Cardiac fibroblast (primary cell): ENCODE data around the gene GALK1.

Experiments used
- DNase-seq, 2 donors: peaks; one replicate each; pipeline versions ENCODE4 v3.0.0 to v3.0.0-alpha.2; 2010; ENCODE audit warnings: low read depth in 2 of 2
- H3K4me3 ChIP-seq, 2 donors: replicated peaks in 1 of 2; 1 replicate in 1 of 2; 2 replicates in 1 of 2; pipeline ENCODE4 v1.5.1; 2011; ENCODE audit warnings: low read depth in 2 of 2, low read length in 2 of 2, mild to moderate bottlenecking in 2 of 2, moderate library complexity in 1 of 2
- TF ChIP-seq, protein P1 (sequence below): IDR thresholded peaks from one replicate; pipeline ENCODE4 v1.5.1; 2011; ENCODE audit warnings: low read depth, mild to moderate bottlenecking, low read length, inconsistent platforms

GALK1 gene

DNA sequence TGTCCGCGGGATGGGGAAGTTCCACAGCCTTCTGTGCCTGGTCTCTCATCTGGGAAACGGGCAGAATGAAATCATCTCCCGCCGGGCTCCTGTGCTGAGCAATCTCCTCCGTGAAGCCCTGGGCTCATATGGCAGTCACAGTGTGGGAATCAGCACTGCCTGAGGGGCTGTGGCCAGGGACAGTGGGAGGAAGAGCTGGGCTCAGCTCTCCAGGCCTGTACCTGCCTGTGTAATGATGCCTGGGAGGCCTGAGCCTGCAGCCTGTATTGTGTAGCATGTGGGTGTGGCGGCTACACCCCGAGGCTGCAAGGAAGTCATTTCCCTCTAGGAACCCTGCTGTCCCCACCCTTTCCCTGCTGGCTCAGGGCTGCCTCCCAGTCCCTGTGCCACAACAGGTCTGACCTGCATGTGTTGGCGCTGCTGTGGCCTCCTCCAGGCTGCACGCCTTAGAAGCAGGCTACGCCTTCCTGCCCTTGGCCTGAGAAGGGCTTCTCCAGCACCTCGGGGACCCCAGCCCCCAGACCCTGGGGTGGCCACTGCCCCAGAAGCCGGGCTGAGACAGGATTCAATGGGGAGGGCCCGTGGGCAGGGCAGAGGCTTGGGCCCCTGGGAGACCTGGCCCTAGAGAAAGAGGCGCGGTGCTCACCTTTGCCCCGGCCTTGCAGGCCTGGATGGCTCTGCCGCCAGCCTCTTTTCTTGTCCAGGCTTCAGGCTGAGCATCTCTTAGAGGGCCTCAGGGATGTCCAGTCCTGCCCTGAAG lies 41.6 kb downstream of the GALK1 start:
- no peak for DNase-seq
- TF ChIP-seq, protein P1, sequence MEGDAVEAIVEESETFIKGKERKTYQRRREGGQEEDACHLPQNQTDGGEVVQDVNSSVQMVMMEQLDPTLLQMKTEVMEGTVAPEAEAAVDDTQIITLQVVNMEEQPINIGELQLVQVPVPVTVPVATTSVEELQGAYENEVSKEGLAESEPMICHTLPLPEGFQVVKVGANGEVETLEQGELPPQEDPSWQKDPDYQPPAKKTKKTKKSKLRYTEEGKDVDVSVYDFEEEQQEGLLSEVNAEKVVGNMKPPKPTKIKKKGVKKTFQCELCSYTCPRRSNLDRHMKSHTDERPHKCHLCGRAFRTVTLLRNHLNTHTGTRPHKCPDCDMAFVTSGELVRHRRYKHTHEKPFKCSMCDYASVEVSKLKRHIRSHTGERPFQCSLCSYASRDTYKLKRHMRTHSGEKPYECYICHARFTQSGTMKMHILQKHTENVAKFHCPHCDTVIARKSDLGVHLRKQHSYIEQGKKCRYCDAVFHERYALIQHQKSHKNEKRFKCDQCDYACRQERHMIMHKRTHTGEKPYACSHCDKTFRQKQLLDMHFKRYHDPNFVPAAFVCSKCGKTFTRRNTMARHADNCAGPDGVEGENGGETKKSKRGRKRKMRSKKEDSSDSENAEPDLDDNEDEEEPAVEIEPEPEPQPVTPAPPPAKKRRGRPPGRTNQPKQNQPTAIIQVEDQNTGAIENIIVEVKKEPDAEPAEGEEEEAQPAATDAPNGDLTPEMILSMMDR, result no peak
- no peak overlapping the region for H3K4me3 ChIP-seq

DNA sequence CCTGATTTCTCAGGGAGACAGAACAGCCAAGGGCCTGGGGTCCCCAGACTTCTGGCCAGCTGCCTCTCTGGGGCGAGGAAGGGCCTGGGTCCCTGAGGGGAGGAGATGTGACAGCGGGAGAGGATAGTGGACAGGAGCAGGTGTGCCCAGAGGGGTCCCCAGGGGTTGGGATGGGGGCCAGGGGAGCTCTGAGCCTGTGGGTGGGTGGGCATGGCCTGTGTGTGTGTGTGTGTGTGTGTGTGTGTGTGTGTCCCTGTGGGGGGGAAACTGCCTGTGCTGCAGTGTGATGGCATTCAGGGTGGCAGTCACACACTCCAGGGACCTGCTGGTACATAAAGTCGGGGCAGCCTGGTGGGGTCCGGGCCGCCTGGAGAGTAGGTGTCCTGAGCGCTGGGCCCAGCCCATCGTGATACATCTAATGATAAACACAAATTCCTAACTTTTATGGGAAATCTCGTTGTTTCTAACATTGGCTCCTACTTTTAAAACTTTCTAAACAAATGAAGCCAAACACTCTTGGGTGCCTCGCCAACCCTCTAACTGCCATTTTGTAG lies 42.4 kb downstream of the GALK1 start:
- TF ChIP-seq, protein P1, result no peak
- H3K4me3 ChIP-seq, result no peak overlapping the region
- DNase-seq, result no peak

DNA sequence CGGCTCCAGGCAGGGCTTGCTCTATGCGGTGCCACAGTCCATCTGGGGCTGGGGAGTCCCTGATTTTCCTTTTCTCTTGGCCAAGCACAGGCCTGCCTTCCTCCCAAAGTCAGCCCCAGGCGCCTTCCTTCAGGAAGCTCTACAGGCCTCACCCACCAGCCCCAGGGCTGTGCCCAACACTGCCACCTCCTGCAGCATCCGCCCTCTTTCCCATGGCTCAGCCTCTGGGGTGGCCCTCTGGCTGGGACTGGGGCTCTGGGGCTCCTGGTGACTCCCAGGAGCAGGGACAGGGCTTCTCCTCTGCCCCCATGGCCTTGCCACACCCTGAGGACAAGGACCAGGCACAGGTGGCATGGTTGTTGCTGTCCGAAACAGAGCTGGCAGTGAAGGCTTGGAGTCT lies 42.9 kb downstream of the GALK1 start:
- TF ChIP-seq, protein P1, result no peak
- H3K4me3 ChIP-seq, result no peak overlapping the region
- DNase-seq, result no peak

DNA sequence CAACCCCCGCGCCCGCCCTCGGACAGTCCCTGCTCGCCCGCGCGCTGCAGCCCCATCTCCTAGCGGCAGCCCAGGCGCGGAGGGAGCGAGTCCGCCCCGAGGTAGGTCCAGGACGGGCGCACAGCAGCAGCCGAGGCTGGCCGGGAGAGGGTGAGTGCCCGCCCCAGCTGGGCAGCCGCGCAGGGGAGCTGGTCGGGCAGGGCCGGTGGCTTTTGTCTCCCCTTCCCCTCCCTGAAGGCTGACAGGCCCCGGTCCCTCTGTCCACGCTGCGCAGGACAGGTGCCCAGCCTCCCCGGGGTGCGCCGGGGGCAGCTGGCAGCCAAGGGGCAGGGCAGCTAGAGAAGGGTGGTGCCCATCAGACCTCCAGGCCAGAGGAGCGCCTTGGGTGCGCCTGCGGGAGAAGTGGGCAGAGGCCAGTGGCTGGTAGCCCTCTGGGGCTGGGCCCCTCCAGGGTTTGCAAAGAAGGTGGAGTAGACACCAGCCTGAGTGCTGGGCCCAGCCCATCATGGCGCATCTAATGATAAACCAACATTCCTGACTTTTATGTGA lies 43.5 kb downstream of the GALK1 start:
- TF ChIP-seq, protein P1, result no peak
- DNase-seq, result no peak
- H3K4me3 ChIP-seq, result no peak overlapping the region

DNA sequence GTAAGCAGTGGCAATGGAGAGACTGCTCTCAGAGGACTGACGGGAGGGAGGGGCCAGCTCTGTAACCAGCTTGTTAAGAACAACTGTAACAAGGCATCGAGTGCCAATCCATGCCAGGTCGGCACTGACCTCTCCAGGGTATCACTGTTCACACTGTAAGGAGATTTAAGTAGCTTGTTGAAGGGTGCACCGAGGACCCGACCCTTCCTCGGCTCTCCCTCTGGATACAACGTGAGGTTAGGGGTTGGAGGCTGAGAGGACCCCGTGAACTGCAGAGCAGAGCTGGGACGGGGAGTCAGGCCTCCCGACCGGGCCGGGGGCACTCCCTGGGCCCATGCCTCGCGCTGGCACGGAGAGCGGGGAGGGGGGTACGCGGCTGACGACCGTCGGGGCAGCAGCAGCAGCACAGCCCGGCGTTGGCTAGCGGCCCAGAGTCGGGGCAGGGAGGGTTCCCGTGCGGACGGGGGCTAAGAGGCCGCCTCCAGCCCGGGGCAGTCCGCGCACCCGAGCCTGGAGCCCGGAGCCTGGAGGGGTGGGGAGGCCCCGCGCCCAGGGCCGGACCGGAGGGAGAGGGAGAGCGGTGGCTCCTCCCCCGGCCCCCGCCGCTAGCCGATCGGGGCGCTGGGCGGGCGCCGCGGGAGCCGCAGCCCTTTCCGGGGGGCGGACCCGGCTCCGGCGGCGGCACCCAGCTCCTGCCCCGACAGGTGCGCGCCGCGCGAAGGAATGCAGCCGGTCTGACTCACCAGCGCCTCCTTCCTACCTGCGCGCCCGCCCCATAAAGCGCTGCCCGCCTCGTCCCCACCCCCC lies 44.1 kb downstream of the GALK1 start, which contains the start of gene ITGB4:
TSS of gene ITGB4 (plus strand) at position 804 of the 807 bp plus-strand sequence. CDS start 3,245 bp downstream, outside the sequence.
- no peak for DNase-seq
- peak within 1 kb of the TSS in 1 of 2 donors; percentile 15 for H3K4me3 ChIP-seq
- TF ChIP-seq, protein P1, result no peak

DNA sequence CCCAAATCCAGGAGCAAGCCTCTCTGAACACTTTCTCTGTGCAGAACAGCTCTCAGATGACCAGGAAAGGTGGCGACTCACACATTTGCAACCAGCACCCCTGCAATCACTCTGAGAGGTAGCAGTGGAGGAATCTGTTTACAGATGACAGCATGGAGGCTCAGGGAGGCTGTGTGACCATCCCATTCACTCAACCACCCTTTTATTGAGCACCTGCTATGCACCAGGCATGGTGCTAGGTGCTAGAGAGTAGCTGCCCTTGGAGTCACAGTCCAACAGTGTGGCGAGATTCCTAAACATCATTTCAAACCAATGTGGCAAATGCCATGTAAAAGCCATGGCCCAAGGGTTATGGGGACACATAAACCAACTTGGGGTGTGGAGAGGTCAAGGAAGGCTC lies 45.3 kb downstream of the GALK1 start:
- TF ChIP-seq, protein P1, result no peak
- no peak for DNase-seq
- H3K4me3 ChIP-seq, result no peak overlapping the region
